GM21786 (cell line): ENCODE results near the gene GSC.
"Not testable (repeated sequence)": the region's sequence is repeated elsewhere in the genome, so short reads cannot be mapped to it uniquely, and the experiment has no call there.

Source experiments
- ATAC-seq: cut with Tn5 transposase; IDR thresholded peaks from one replicate; pipeline ENCODE4 v1.9.1; 2021; ENCODE audit not compliant: unreplicated experiment

The GSC gene

DNA sequence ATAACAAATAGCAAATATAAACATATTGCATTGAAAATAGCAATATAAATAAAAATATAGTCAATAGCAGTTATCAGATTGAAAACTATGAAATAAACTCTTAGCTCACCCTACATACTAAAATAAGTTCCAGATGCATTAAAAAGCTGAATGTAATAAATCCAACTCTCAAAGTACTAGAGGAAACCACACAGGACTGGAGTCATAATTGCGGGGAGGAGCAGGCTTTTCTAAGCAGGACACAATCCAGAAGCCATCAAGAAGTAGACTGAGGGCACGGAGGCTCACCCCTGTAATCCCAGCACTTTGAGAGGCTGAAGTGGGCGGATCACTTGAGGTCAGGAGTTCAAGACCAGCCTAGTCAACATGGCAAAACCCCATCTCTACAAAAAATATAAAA is 22.2 kb downstream of the GSC start:
- ATAC-seq: no peak

DNA sequence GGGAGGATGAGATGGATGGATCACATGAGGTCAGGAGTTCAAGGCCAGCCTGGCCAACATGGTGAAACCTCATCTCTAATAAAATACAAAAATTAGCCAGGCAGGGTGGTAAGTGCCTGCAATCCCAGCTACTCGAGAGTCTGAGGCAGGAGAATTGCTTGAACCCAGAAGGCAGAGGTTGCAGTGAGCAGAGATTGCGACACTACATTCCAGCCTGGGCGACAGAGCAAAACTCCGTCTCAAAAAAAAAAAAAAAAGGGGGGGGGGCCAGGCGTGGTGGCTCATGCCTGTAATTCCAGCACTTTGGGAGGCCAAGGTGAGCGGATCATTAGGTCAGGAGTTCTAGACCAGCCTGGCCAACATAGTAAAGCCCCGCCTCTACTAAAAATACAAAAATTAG is 22.8 kb downstream of the GSC start:
- not testable (repeated sequence) for ATAC-seq

DNA sequence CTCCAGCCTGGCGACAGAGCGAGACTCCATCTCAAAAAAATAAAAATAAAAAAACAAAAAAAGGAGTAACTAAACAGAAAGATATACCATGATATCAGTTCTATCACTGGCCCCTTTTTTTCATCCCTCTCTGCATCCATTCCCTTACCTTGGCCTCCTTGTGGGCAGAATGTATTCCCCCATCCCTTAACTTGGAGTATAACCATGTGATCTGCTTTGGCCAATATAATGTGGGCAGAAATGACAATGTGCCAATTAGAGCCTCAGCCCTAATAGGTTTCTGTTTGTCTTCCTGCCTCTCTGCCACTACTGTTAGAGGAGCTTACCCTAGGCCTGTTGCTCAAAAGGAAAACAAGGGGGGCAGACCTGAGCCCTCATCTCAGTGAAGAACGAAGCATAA is 23.8 kb downstream of the GSC start:
- no peak for ATAC-seq

GRCh38 chr14:94738751-94739150 is 31.2 kb downstream of the GSC start:
- ATAC-seq: no peak

DNA sequence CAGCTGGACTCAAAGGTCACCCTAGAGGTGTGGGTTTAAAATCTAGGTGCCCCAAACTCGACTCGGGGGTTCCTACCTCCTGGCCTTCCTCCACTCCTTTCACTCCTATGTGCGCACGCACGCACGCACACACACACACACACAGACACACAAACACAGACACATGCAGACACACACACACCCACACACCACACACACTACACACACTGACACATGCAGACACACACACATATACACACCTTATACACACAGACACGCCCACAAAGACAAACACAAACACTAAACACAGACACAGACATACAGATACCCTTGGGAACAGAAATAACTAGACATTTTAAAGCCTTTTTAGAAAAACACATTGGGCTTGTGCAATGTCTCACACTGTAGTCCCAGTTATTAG is 31.8 kb downstream of the GSC start:
- no peak for ATAC-seq

- ATAC-seq: no peak
These were observed 41.0 kb downstream of the GSC start for GRCh38 chr14:94728950-94729349.

- ATAC-seq: not testable (repeated sequence)
These were observed 41.5 kb downstream of the GSC start for GRCh38 chr14:94728440-94728839.

DNA sequence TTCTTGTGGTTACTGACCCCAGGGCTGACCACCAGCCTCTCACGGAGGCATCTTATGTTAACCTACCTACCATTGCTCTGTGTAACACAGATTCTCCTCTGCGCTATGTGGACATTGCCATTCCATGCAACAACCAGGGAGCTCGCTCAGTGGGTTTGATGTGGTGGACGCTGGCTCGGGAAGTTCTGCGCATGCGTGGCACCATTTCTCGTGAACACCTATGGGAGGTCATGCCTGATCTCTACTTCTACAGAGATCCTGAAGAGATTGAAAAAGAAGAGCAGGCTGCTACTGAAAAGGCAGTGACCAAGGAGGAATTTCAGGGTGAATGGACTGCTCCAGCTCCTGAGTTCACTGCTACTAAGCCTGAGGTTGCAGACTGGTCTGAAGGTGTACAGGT is 43.3 kb downstream of the GSC start:
- ATAC-seq: not testable (repeated sequence)

- ATAC-seq: no peak
These were observed 44.9 kb downstream of the GSC start for GRCh38 chr14:94724993-94725392.

GRCh38 chr14:94722397-94722796 is 47.5 kb downstream of the GSC start:
- ATAC-seq: no peak
